Caki2 (cell line): ENCODE measurements around the gene VSTM2L. TPM values are rescaled to one million over a fixed set of nuclear protein-coding genes. Genes with fewer than 3 reads are reported as not detected.
A peak's percentile ranks its signal among the peaks of the same experiment; 100 is the strongest.

Source experiments
- DNase-seq: peaks from one replicate; pipeline ENCODE4 v3.0.0-alpha.2; 2015; ENCODE audit warnings: low read depth
- in situ Hi-C: cut with HindIII; loops from 2 replicates; pipeline ENCODE4 v1.10.0; 2016; ENCODE audit warnings: low sequenced_read_pairs, low pct_unique_long_range_greater_than_20kb, mixed read lengths
- total RNA-seq: library from RNA; depleted of rRNA; stranded (reverse); fragments of >200 nt; shearing (Covaris generic); gene quantifications from 2 replicates; pipeline ENCODE4 v1.2.3, GENCODE V29; 2014; ENCODE audit warnings: low replicate concordance; rRNA removed

Gene VSTM2L
- total RNA-seq, 1 experiment from 2014 or later: not detected

DNA sequence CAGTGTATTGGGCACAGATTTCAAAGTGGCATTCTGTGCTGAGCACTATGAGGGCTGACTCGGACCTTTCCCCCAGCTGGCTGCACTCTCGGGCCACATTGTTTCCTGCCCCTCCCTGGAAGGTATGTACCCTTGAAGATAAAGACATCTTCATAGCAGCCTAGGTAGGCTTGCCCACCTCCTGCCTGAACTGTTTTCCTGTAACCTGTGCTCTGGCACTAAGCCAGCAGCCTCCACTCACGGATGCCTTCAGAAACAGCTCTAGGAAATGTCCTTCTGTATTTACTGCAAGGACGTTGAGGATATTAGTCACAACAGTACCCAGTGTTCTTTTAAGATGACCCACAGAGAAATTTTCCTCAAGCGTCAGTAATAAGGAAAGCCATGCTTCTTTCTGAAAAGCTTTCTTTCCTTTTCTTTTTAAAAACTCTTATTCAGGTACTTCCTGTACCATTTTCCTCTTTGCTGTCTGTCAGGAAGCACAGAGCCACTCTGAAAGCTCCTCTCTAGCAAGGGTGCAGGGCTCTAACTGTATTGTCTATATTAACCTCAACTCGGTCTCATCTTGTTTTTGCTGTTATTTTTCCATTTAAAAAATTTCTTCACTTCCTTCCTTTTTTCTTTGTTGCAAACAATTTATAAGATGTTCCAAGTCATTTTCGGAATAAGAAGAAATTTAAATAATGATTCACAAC, 86.8 kb downstream of the VSTM2L start:
- in situ Hi-C loops: no loop called here

DNA sequence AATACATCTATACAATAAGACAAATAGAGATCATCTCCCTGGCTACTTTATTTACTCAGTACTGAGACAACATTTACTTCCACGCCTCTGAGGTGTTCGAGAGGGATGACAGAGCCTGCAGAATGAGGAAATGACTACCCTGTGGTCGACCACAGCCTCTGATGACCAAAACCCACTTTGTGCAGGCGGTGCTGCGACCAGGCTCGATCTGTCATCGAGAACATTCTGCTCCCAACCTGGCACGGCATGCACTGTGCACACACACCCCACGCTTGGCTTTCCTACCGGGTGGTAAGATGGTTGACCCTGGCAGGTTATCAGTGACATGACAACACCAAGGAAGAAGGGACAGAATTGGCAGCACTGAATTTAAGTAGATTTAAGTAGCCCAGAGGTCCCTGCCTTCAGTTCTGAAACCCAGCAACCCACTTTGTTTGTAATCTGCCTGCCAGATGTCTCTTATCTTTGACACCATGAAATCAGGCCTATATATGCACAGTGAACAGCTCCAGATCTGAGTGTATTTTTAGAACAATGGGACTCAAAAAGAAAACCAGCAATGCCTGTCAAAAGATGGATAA, 87.7 kb downstream of the VSTM2L start:
- no peak for DNase-seq
- in situ Hi-C loops: no loop called here

More for the DNA sequence above, 86.8 kb downstream of the VSTM2L start:
- DNase-seq: no peak

DNA sequence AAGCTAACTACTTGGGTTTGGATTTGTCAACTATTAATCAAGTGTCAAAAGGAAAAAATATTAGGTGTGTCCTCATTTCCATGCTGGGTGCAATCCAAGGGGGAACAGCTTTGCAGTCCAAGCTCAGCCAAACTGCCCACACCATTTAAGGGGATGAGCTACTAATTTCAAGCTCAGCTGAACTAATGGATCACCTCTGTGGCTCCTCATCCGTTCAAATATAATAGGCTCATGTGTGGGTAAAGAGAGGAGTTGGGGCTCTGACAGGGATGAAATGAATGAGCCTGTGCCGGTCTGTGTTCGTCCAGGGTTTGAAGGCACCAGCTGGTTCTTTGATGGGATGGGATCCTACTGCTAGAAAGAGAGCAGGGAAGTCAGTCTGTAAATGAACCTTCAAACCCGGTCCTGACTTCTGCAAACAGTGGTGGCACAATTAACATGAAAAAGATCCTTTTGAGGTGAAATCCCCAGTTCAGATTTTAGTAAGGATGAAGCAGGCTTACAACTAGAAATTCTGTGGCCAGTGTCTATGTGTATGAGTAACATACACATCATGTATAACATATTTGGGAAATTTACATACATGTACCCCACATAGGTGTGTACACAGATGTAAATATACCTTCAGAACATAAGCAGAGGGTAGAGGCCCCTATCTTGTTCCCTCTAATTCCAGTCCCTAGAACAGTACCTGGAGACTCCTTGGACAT, 88.4 kb downstream of the VSTM2L start:
- no peak for DNase-seq
- in situ Hi-C loops: no loop called here

DNA sequence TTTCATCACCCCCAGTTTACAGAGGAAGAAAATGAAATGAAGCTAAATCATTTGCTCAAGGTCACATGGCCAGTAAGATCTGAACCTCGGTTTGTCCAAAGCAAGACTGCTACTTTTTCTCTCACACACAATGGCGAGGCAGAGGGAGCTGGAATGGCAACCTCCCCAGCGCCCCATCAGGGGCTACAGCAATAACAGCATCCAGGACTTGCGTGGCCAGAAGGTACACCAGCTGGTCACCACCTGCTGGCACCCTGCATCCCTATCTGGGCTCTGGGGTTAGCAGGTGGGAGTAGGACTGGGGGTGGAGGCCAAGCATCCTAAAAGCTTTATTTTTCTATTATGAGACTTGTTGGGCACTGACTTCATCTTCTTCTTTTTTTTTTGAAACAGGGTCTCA, 89.0 kb downstream of the VSTM2L start:
- in situ Hi-C loops: no loop called here
- no peak for DNase-seq

DNA sequence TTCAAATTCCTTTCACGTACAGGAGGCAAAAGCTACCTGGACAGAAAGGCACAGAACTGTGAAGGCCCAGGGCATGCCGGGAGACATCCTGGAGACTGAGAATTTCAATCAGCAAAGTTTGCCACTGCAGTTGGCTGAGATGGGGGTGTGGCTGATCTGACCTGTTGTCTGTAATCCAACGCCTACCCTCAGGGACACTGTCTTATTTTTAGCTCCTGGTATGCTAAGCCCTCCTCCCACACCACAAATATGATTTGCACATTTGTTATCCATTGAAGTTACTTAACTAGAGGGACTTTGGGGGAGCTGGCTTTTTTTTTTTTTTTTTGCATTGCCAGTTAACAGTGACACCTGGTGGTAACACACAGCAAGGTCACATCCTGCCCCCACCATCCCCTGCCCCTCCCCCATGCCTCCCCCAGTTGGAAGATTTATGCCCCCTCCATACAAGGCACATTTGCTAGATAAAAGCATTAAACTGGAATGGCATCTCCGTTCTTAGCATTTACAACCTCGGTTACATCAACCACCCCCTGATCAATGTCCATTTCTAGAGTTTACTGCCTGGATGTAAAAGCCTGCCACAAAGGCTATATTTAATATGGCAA, 90.0 kb downstream of the VSTM2L start:
- peak; percentile 37 for DNase-seq
- in situ Hi-C loops: no loop called here

DNA sequence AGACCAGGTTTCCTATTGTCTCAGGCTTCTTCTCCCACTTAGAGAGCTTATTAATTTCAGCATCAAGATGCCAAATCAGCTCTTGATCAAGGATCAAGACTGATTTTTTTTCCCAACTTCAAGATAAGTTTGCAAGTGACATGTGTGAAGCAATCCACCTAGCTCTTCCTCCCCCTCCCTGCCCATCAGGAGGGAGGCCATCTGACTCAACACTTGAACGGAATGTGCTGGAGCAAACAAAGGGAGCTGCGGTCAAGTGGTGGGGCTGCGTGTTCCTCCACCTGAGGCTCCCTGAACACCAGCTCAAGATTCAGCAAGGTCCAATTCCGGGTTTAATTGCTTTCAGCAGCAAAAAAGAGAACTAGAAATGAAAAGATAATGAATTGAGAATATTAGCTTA, 91.6 kb downstream of the VSTM2L start:
- no peak for DNase-seq
- in situ Hi-C loops: no loop called here

Other genes with a start within 250 kb of the VSTM2L start
- 40.0 and 78.2 TPM in 2 replicates for gene CTNNBL1, start 209.1 kb upstream of the VSTM2L start, total RNA-seq
- gene TTI1, start 130.3 kb downstream of the VSTM2L start, total RNA-seq: 28.5 and 29.5 TPM in 2 replicates
- 20.0 and 22.9 TPM in 2 replicates for gene RPRD1B, start 130.6 kb downstream of the VSTM2L start, total RNA-seq